Heart right ventricle (tissue), 16 donors: ENCODE results near the gene GDF11. TPM values are rescaled to one million over a fixed set of nuclear protein-coding genes. Genes with fewer than 3 reads are reported as not detected.

Experiments used
- ATAC-seq, 8 donors: fragments of 200-7000 bp; cut with Tn5 transposase; one replicate each; pipeline ENCODE4 v1.9.1; 2020; ENCODE audit warnings: mild to moderate bottlenecking in 8 of 8, moderate library complexity in 8 of 8, moderate number of reproducible peaks in 1 of 8
- DNase-seq, 2 donors: peaks; one replicate each; pipeline ENCODE4 v3.0.0-alpha.2; 2020
- H3K27ac ChIP-seq, 10 donors: fragments of 200-600 bp; sonication (generic) in 2 of 10; one replicate each; pipeline versions ENCODE4 v1.5.0 to v1.8.0; 2020 to 2022; ENCODE audit warnings: mild to moderate bottlenecking in 3 of 10
- H3K27me3 ChIP-seq, 7 donors: fragments of 200-600 bp; one replicate each; pipeline ENCODE4 v1.8.0; 2021 to 2022; ENCODE audit warnings: mild to moderate bottlenecking in 2 of 7
- H3K36me3 ChIP-seq, 9 donors: fragments of 200-600 bp; sonication (generic) in 1 of 9; one replicate each; pipeline versions ENCODE4 v1.5.0 to v1.8.0; 2020 to 2022; ENCODE audit warnings: mild to moderate bottlenecking in 2 of 9
- H3K4me1 ChIP-seq, 9 donors: fragments of 200-600 bp; sonication (generic) in 1 of 9; one replicate each; pipeline versions ENCODE4 v1.5.0 to v1.8.0; 2020 to 2022; ENCODE audit warnings: mild to moderate bottlenecking in 4 of 9
- H3K4me3 ChIP-seq, 10 donors: fragments of 200-600 bp; sonication (generic) in 2 of 10; one replicate each; pipeline versions ENCODE4 v1.5.0 to v1.8.0; 2020 to 2022; ENCODE audit warnings: mild to moderate bottlenecking in 7 of 10, moderate library complexity in 2 of 10
- H3K9me3 ChIP-seq, 11 donors: fragments of 200-600 bp in 10 of 11; sonication (generic) in 2 of 11; one replicate each; pipeline versions ENCODE4 v1.5.0 to v1.8.0; 2013 to 2022; ENCODE audit warnings: mild to moderate bottlenecking in 2 of 11, control low read depth in 1 of 11, moderate library complexity in 1 of 11
- CTCF ChIP-seq, 9 donors: fragments of 200-600 bp; sonication (generic) in 2 of 9; IDR thresholded peaks; one replicate each; pipeline versions ENCODE4 v1.5.0 to v1.8.0; 2021 to 2022; ENCODE audit warnings: antibody characterized with exemption in 9 of 9, mild to moderate bottlenecking in 5 of 9, moderate library complexity in 1 of 9
- WGBS, 2 donors: extraction: QIAGEN DNeasy Blood & Tissue Kit; methylation state at CpG; one replicate each; pipeline ENCODE4 v1.1.7; 2013; ENCODE audit warnings: inconsistent platforms in 1 of 2; 5-methylcytosine and 5-hydroxymethylcytosine counted together
- intact Hi-C, 10 donors: fragments of 100-400 bp; cut with DNase I; formaldehyde crosslinking; loops; one replicate each; pipeline versions ENCODE4 v1.11.1 to v1.14.2; 2022
- polyA plus RNA-seq, 2 donors: library from polyadenylated mRNA; stranded (reverse); fragments of 200-250 nt; gene quantifications; one replicate each; pipeline ENCODE4 v1.2.3, GENCODE V29; 2013
- total RNA-seq, 10 donors: library from RNA; stranded (reverse); fragmentation: NEBNext Ultra II Directional in 3 of 10; extraction: Animal tissue kit (Norgen Biotek cat#: 25700) in 3 of 10; gene quantifications; one replicate each; pipeline versions ENCODE4 v1.2.1 to v1.2.4, GENCODE V29; 2021 to 2023
- donor health status: Arrhythmogenic right ventricular cardiomyopathy.
- donor health status: ischemic (EF 13 %, LVEDD 7.1; RV severe dilation, severe dysfunction).
- donor health status: healthy with polysubstance abuse.
- donor health status: DM: no; HTN: yes; CAD: no.
- donor health status: DM: no; HTN: no; CAD: no.
- donor health status: ischemic (EF 25% LVEDD 6.9; RV normal size, moderate dysfunction).
- donor health status: ischemic (EF 25% LVEDD 5.7; RV mildly dilated, moderate dysfunction).
- donor health status: healthy.
- donor health status: DM: yes; HTN: yes; CAD: no.
- donor health status: Ischemic cardiomyopathy.
- donor health status: ischemic (EF 35%, LVEDD 5.7; RV mildly dilated, moderate dysfunction).
- donor health status: nonischemic (EF 11% LVEDD 7.7; RV severe dilation, severe dysfunction).
- donor health status: DM: yes; HTN: yes; CAD: no.
- donor health status: PGD.
- donor health status: ischemic (EF 29% LVEDD 5.4; RV normal size, mild dysfunction).
- donor health status: nonischemic (EF 23%, LVEDD 6.1; RV moderate dilation, normal function).

Gene GDF11
- total and polyA plus RNA-seq, 12 donors: 3.2 to 17.6 (median 11.7) TPM

GRCh38 chr12:55739025-55739378, 3.9 kb upstream of the GDF11 start:
- DNase-seq (no peak), ATAC-seq (no peak)
- H3K27ac ChIP-seq: peak overlapping the region in 3 of 10 donors; percentile 51 to 76 (median 67)
- peaks cover 0 to 6% (median 0%) of the 10 kb centered on the region in 7 donors for H3K27me3 ChIP-seq
- H3K9me3 ChIP-seq: no peaks in the 10 kb centered on the region
- peaks cover 8 to 33% (median 24%) of the 10 kb centered on the region in 9 donors for H3K4me1 ChIP-seq
- intact Hi-C loops: loop anchor here in 8 of 10 donors (1.0 to 10.0 kb wide), 14 partner anchors 57 to 376 kb away; partner anchors contain the start of genes DGKA (in 1 of the 8), ORMDL2 (in 1 of the 8), RPL41 (in 1 of the 8) and RPS26 (in 1 of the 8)
- peak overlapping the region in 7 of 10 donors; percentile 47 to 65 (median 61) for H3K4me3 ChIP-seq
- 81 to 89% methylated on average over 2 of the region's 2 CpGs for WGBS, 2 donors
- no peaks in the 10 kb centered on the region for H3K36me3 ChIP-seq
- peak in 1 of 9 donors; percentile 25 for TF ChIP-seq CTCF (IDR thresholded peaks at IDR 0.05)

GRCh38 chr12:55741931-55742680, 816 bp upstream of the GDF11 start:
- H3K36me3 ChIP-seq: no peaks in the 10 kb centered on the region
- ATAC-seq (no peak), DNase-seq (no peak)
- 18 to 31% methylated on average over 3 of the region's 3 CpGs for WGBS, 2 donors
- H3K9me3 ChIP-seq: no peaks in the 10 kb centered on the region
- H3K4me1 ChIP-seq: peaks cover 8 to 57% (median 46%) of the 10 kb centered on the region in 9 donors
- peaks cover 0 to 11% (median 0%) of the 10 kb centered on the region in 7 donors for H3K27me3 ChIP-seq
- TF ChIP-seq CTCF (IDR thresholded peaks at IDR 0.05): no peak
- intact Hi-C loops: loop anchor here in 7 of 10 donors (1.0 to 10.0 kb wide), 8 partner anchors 53 to 373 kb away; partner anchors contain the start of genes DGKA (in 1 of the 7), ORMDL2 (in 1 of the 7), RPL41 (in 1 of the 7) and RPS26 (in 1 of the 7)
- peak overlapping the region in 7 of 10 donors; percentile 66 to 90 (median 73) for H3K4me3 ChIP-seq
- H3K27ac ChIP-seq: peak overlapping the region in 5 of 10 donors; percentile 36 to 56 (median 51)

- Histone ChIP-seq H3K27ac (peak overlapping the region in 9 of 10 donors; percentile 23 to 71 (median 64)), H3K4me1 (peaks cover 0 to 58% (median 34%) of the 10 kb centered on the region in 9 donors), H3K27me3 (peaks cover 0 to 11% (median 0%) of the 10 kb centered on the region in 7 donors), H3K36me3 (no peaks in the 10 kb centered on the region), H3K9me3 (no peaks in the 10 kb centered on the region), H3K4me3 (peak overlapping the region; percentile 63 to 90 (median 72))
- DNase-seq (peak in 1 of 2 donors; percentile 60), ATAC-seq (peak in 7 of 8 donors; percentile 4 to 35 (median 11))
- 1% methylated on average over 63 to 70 of the region's 73 CpGs for WGBS, 2 donors
- intact Hi-C loops: loop anchor here in 7 of 10 donors (2.0 to 10.0 kb wide), 8 partner anchors 51 to 371 kb away; partner anchors contain the start of genes DGKA (in 1 of the 7), ORMDL2 (in 1 of the 7), RPL41 (in 1 of the 7) and RPS26 (in 1 of the 7)
- peak in 1 of 9 donors; percentile 24 for TF ChIP-seq CTCF (IDR thresholded peaks at IDR 0.05)
Measured at GRCh38 chr12:55743406-55744339, 751 bp downstream of the GDF11 start.
